Measurements from ENCODE around the gene ABCB8. TPM values are rescaled to one million over a fixed set of nuclear protein-coding genes. Genes with fewer than 3 reads are reported as not detected.

ABCB8 gene
- total and polyA plus RNA-seq, 2 of the 8 experiments (the other 6 are each of a cell fraction or from before 2014, with no cell fraction given) = 17.7 to 27.0 TPM

- peak in 2 of 3 experiments; percentile 92 to 97; a peak in 3 of 4 replicates for TF ChIP-seq CTCF (IDR thresholded peaks at IDR 0.05; ENCODE audit: control extremely low read depth in 1 of 3, insufficient read depth in 1 of 3, low read depth in 1 of 3, low read length in 3 of 3)
- 0 out of 2 replicates have a peak, but pooled peaks have one; percentile 32 for TF ChIP-seq BACH1 (IDR thresholded peaks at IDR 0.05; ENCODE audit: low read length)
- TF ChIP-seq SIN3A (conservative IDR thresholded peaks at IDR 0.05 in 1 of 2, IDR thresholded peaks at IDR 0.05 in 1 of 2; ENCODE audit: low read depth in 1 of 2, low read length in 2 of 2) = 0 out of 4 replicates have a peak, but pooled peaks of 1 of the 2 experiments have one; percentile 33
- TF ChIP-seq ASH2L (IDR thresholded peaks at IDR 0.05; ENCODE audit: low read length) = peak; percentile 45
- no peak for TF ChIP-seq JUND (IDR thresholded peaks at IDR 0.05; ENCODE audit: low read length)
- peak; percentile 69; the same call in 1 of the 2 replicates for TF ChIP-seq GABPA (IDR thresholded peaks at IDR 0.05; ENCODE audit: borderline replicate concordance, insufficient read depth, low read length)
- TF ChIP-seq SUZ12 (IDR thresholded peaks at IDR 0.05; ENCODE audit: low read length) = no peak
- TF ChIP-seq SP4 (IDR thresholded peaks at IDR 0.05; ENCODE audit: low read length) = no peak
- TF ChIP-seq CREB1 (IDR thresholded peaks at IDR 0.05) = no peak
- TF ChIP-seq NANOG (IDR thresholded peaks at IDR 0.05; ENCODE audit: insufficient read depth, low read depth, low read length, poor library complexity, severe bottlenecking) = peak; percentile 18
- 0 out of 2 replicates have a peak, but pooled peaks have one; percentile 28 for TF ChIP-seq CEBPB (IDR thresholded peaks at IDR 0.05; ENCODE audit: low read depth, low read length)
- no peak for TF ChIP-seq ZNF274 (IDR thresholded peaks at IDR 0.05; ENCODE audit: borderline replicate concordance, extremely low read depth, low read length)
- peak; percentile 48 for TF ChIP-seq KDM4A (IDR thresholded peaks at IDR 0.05; ENCODE audit: low read depth, low read length, severe bottlenecking)
- no peak for TF ChIP-seq CBX5 (IDR thresholded peaks at IDR 0.05; ENCODE audit: low read depth, low read length)
- TF ChIP-seq ATF2 (IDR thresholded peaks at IDR 0.05; ENCODE audit: low read length) = no peak; the same call in 1 of the 2 replicates
These were observed 39.7 kb upstream of the ABCB8 start (continued) for GRCh38 chr7:150988230-150989226.
